B cell (primary cell): ENCODE measurements around the gene WDR64.

Experiments used
- CTCF ChIP-seq: fragments of 200-600 bp; IDR thresholded peaks from one replicate; pipeline ENCODE4 v1.8.0; 2022; ENCODE audit warnings: antibody characterized with exemption, mild to moderate bottlenecking
- EZH2 ChIP-seq: IDR thresholded peaks from 2 replicates; pipeline ENCODE4 v1.6.1; 2012; ENCODE audit warnings: borderline replicate concordance, low read depth, mild to moderate bottlenecking, moderate library complexity, low read length; ENCODE audit not compliant: insufficient read depth, poor library complexity, severe bottlenecking

- TF ChIP-seq CTCF (no peak), EZH2 (no peak)
Measured at GRCh38 chr1:241775021-241775420, 122.9 kb downstream of the WDR64 start.
